Neural progenitor cell (in vitro differentiated cells): ENCODE data around the gene NAA16. TPM values are rescaled to one million over a fixed set of nuclear protein-coding genes. Genes with fewer than 3 reads are reported as not detected.

ENCODE experiments used
- DNase-seq: peaks from one replicate; pipeline ENCODE4 v3.0.0-alpha.2; 2016; ENCODE audit warnings: low spot score
- H2AFZ ChIP-seq: fragments of 200-600 bp; sonication (generic); replicated peaks from 2 replicates; pipeline ENCODE4 v1.6.1; 2016; ENCODE audit warnings: antibody characterized with exemption
- H3F3A ChIP-seq: fragments of 200-600 bp; sonication (generic); 2 replicates; pipeline ENCODE4 v1.6.1; 2016; ENCODE audit warnings: antibody characterized with exemption, low read depth
- H3K27ac ChIP-seq: fragments of 200-600 bp; sonication (generic); 2 replicates; pipeline ENCODE4 v1.5.1; 2016; ENCODE audit warnings: mild to moderate bottlenecking
- H3K27me3 ChIP-seq: fragments of 200-600 bp; sonication (generic); 2 replicates; pipeline ENCODE4 v1.6.1; 2016; ENCODE audit warnings: mild to moderate bottlenecking, moderate library complexity
- H3K36me3 ChIP-seq: fragments of 200-600 bp; sonication (generic); 2 replicates; pipeline ENCODE4 v1.5.1; 2016
- H3K4me1 ChIP-seq: fragments of 200-600 bp; sonication (generic); 2 replicates; pipeline ENCODE4 v1.6.1; 2016; ENCODE audit warnings: mixed run types
- H3K4me2 ChIP-seq: fragments of 200-600 bp; sonication (generic); 2 replicates; pipeline ENCODE4 v1.6.1; 2016
- H3K4me3 ChIP-seq: fragments of 200-600 bp; sonication (generic); 2 replicates; pipeline ENCODE4 v1.5.1; 2016
- H3K79me2 ChIP-seq: fragments of 200-600 bp; sonication (generic); 2 replicates; pipeline ENCODE4 v1.6.1; 2016; ENCODE audit warnings: low read depth
- H3K9ac ChIP-seq: fragments of 200-600 bp; sonication (generic); 2 replicates; pipeline ENCODE4 v1.6.1; 2016
- H3K9me3 ChIP-seq: fragments of 200-600 bp; sonication (generic); 2 replicates; pipeline ENCODE4 v1.5.1; 2016; ENCODE audit warnings: low read depth
- H4K20me1 ChIP-seq: fragments of 200-600 bp; sonication (generic); 2 replicates; pipeline ENCODE4 v1.6.1; 2016; ENCODE audit warnings: low read depth
- H3K27ac Mint-ChIP-seq: 3 replicates; pipeline ENCODE4 v1.8.0; 2021; ENCODE audit warnings: mixed read lengths
- H3K27me3 Mint-ChIP-seq: 2 replicates; pipeline ENCODE4 v1.8.0; 2022; ENCODE audit warnings: low read depth, mild to moderate bottlenecking, inconsistent platforms, moderate library complexity, mixed read lengths; ENCODE audit not compliant: insufficient read depth
- H3K36me3 Mint-ChIP-seq: 3 replicates; pipeline ENCODE4 v1.8.0; 2021; ENCODE audit warnings: mixed read lengths
- H3K4me1 Mint-ChIP-seq: 3 replicates; pipeline ENCODE4 v1.8.0; 2021; ENCODE audit warnings: mixed read lengths
- H3K4me3 Mint-ChIP-seq: 3 replicates; pipeline ENCODE4 v1.8.0; 2021; ENCODE audit warnings: mild to moderate bottlenecking, moderate library complexity, mixed read lengths
- H3K9me3 Mint-ChIP-seq: 3 replicates; pipeline ENCODE4 v1.8.0; 2020; ENCODE audit warnings: mixed read lengths
- CTCF ChIP-seq: fragments of 200-600 bp; sonication (generic); IDR thresholded peaks from 2 replicates; pipeline ENCODE4 v1.5.1; 2017; ENCODE audit warnings: antibody characterized with exemption, mild to moderate bottlenecking
- EZH2 ChIP-seq: fragments of 200-600 bp; sonication (generic); IDR thresholded peaks from 2 replicates; pipeline ENCODE4 v1.6.1; 2017; ENCODE audit warnings: antibody characterized with exemption, mild to moderate bottlenecking, moderate library complexity
- EZH2phosphoT487 ChIP-seq: fragments of 200-600 bp; sonication (generic); IDR thresholded peaks from 2 replicates; pipeline ENCODE4 v1.6.1; 2017; ENCODE audit warnings: antibody characterized with exemption
- total RNA-seq: library from RNA; depleted of rRNA; stranded (reverse); fragments of >200 nt; gene quantifications from 2 replicates; pipeline ENCODE4 v1.2.3, GENCODE V29; 2015; ENCODE audit warnings: low replicate concordance

The NAA16 gene
- total RNA-seq, 1 donor from 2014 or later: 45.3 TPM

- H3K27me3 Mint-ChIP-seq: no peaks in the 10 kb centered on the region
- Histone ChIP-seq H3K9ac (no peak overlapping the region), H3K9me3 (no peaks in the 10 kb centered on the region), H3K27me3 (no peaks in the 10 kb centered on the region), H3K4me2 (no peak overlapping the region), H2AFZ (no peak overlapping the region), H3K4me3 (no peak overlapping the region), H3K27ac (no peak overlapping the region), H4K20me1 (peaks cover 28% of the 10 kb centered on the region), H3K4me1 (no peaks in the 10 kb centered on the region), H3K36me3 (peaks cover 27% of the 10 kb centered on the region), H3K79me2 (peaks cover 80% of the 10 kb centered on the region), H3F3A (no peaks in the 10 kb centered on the region)
- H3K27ac Mint-ChIP-seq: no peak overlapping the region
- peaks cover 17% of the 10 kb centered on the region for H3K36me3 Mint-ChIP-seq
- no peak overlapping the region for H3K4me3 Mint-ChIP-seq
- TF ChIP-seq EZH2phosphoT487: no peak
- TF ChIP-seq CTCF: no peak
- TF ChIP-seq EZH2: no peak
- no peaks in the 10 kb centered on the region for H3K9me3 Mint-ChIP-seq
- no peak for DNase-seq
- no peaks in the 10 kb centered on the region for H3K4me1 Mint-ChIP-seq
Observed at GRCh38 chr13:41334810-41335209, 23.7 kb downstream of the NAA16 start.

DNA sequence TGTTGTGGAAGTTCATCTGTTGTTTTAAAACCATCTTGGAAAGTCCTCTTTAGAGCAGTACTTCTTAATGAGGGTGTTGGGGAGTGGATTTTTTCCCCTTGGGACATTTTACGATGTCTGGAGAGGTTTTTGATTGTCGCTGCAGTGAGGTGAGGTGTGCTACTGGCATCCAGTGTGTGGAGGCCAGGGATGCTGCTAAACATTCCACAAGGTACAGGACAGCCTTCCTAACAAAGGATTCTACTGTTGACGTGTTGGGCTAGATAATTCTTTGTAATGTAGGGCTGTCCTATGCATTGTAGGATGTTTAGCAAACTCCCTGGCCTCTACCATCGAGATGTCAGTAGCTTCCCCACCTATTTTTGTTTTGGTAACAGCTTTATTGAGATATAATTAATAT, 33.3 kb downstream of the NAA16 start:
- no peak overlapping the region for H3K27ac ChIP-seq
- no peaks in the 10 kb centered on the region for H3F3A ChIP-seq
- Mint-ChIP-seq H3K4me1 (no peaks in the 10 kb centered on the region), H3K4me3 (no peak overlapping the region), H3K27ac (no peak overlapping the region), H3K36me3 (peaks cover 67% of the 10 kb centered on the region), H3K27me3 (peaks cover 3% of the 10 kb centered on the region), H3K9me3 (peaks cover 5% of the 10 kb centered on the region)
- DNase-seq: no peak
- H3K36me3 ChIP-seq: peaks cover 20% of the 10 kb centered on the region
- no peak overlapping the region for H3K4me3 ChIP-seq
- H3K4me1 ChIP-seq: no peaks in the 10 kb centered on the region
- no peaks in the 10 kb centered on the region for H3K27me3 ChIP-seq
- no peak overlapping the region for H3K9ac ChIP-seq
- no peak overlapping the region for H3K4me2 ChIP-seq
- H3K9me3 ChIP-seq: no peaks in the 10 kb centered on the region
- no peak for TF ChIP-seq EZH2phosphoT487
- TF ChIP-seq EZH2: no peak
- no peak for TF ChIP-seq CTCF
- no peak overlapping the region for H2AFZ ChIP-seq
- peaks cover 10% of the 10 kb centered on the region for H4K20me1 ChIP-seq
- H3K79me2 ChIP-seq: peaks cover 83% of the 10 kb centered on the region

- H3K4me3 ChIP-seq: no peak overlapping the region
- no peak overlapping the region for H3K27ac ChIP-seq
- H3K4me1 ChIP-seq: no peaks in the 10 kb centered on the region
- peaks cover 20% of the 10 kb centered on the region for H3K36me3 ChIP-seq
- Mint-ChIP-seq H3K27ac (no peak overlapping the region), H3K4me3 (no peak overlapping the region), H3K27me3 (peaks cover 3% of the 10 kb centered on the region), H3K36me3 (peaks cover 63% of the 10 kb centered on the region), H3K9me3 (peaks cover 5% of the 10 kb centered on the region), H3K4me1 (no peaks in the 10 kb centered on the region)
- H2AFZ ChIP-seq: no peak overlapping the region
- H4K20me1 ChIP-seq: peaks cover 10% of the 10 kb centered on the region
- no peak overlapping the region for H3K9ac ChIP-seq
- no peaks in the 10 kb centered on the region for H3K9me3 ChIP-seq
- peaks cover 83% of the 10 kb centered on the region for H3K79me2 ChIP-seq
- H3F3A ChIP-seq: no peaks in the 10 kb centered on the region
- no peak for DNase-seq
- no peak for TF ChIP-seq EZH2
- no peak for TF ChIP-seq EZH2phosphoT487
- TF ChIP-seq CTCF: no peak
- no peaks in the 10 kb centered on the region for H3K27me3 ChIP-seq
- no peak overlapping the region for H3K4me2 ChIP-seq
Observed at GRCh38 chr13:41345165-41345913, 34.3 kb downstream of the NAA16 start.
